C4-2B (cell line): Measurements from ENCODE around the gene ARHGAP26.

Experiments
- H3K27ac ChIP-seq: fragments of 450-650 bp; 2 replicates; pipeline ENCODE4 v1.5.1; 2017
- CTCF ChIP-seq: fragments of 450-650 bp; conservative IDR thresholded peaks from 2 replicates; pipeline ENCODE4 v1.5.1; 2017; ENCODE audit warnings: mild to moderate bottlenecking
- ZFX ChIP-seq: fragments of 450-650 bp; IDR thresholded peaks from 2 replicates; pipeline ENCODE4 v1.6.1; 2017

ARHGAP26 gene

GRCh38 chr5:143261748-143262392, 491.7 kb downstream of the ARHGAP26 start:
- H3K27ac ChIP-seq, result no peak overlapping the region
- TF ChIP-seq ZFX (no peak), CTCF (no peak)

GRCh38 chr5:143262393-143263174, 492.4 kb downstream of the ARHGAP26 start:
- no peak overlapping the region for H3K27ac ChIP-seq
- no peak for TF ChIP-seq ZFX
- TF ChIP-seq CTCF, result no peak

GRCh38 chr5:143263272-143263810, 493.2 kb downstream of the ARHGAP26 start:
- TF ChIP-seq CTCF (no peak), ZFX (no peak)
- no peak overlapping the region for H3K27ac ChIP-seq

GRCh38 chr5:143265995-143266394, 495.8 kb downstream of the ARHGAP26 start:
- TF ChIP-seq ZFX (no peak), CTCF (no peak)
- no peak overlapping the region for H3K27ac ChIP-seq

GRCh38 chr5:143267186-143267585, 497.0 kb downstream of the ARHGAP26 start:
- no peak overlapping the region for H3K27ac ChIP-seq
- TF ChIP-seq ZFX, result no peak
- TF ChIP-seq CTCF, result no peak

- no peak overlapping the region for H3K27ac ChIP-seq
- no peak for TF ChIP-seq ZFX
- no peak for TF ChIP-seq CTCF
Observed at GRCh38 chr5:143268388-143268787, 498.2 kb downstream of the ARHGAP26 start.

GRCh38 chr5:143271431-143271830, 501.3 kb downstream of the ARHGAP26 start:
- no peak for TF ChIP-seq CTCF
- no peak for TF ChIP-seq ZFX
- no peak overlapping the region for H3K27ac ChIP-seq
